Measurements from ENCODE around the gene TARBP2.
"Not testable (repeated sequence)": the region's sequence is repeated elsewhere in the genome, so short reads cannot be mapped to it uniquely, and the experiment has no call there.

TARBP2 gene

GRCh38 chr12:53474819-53475218 is 26.3 kb upstream of the TARBP2 start:
- no peak for DNase-seq (ENCODE audit: low read depth in 2 of 2)

- DNase-seq (ENCODE audit: low read depth in 2 of 2), result no peak
Measured at GRCh38 chr12:53476769-53477209, 24.3 kb upstream of the TARBP2 start.

GRCh38 chr12:53478865-53479264 is 22.2 kb upstream of the TARBP2 start:
- no peak for DNase-seq (ENCODE audit: low read depth in 2 of 2)

GRCh38 chr12:53479331-53479730 is 21.8 kb upstream of the TARBP2 start:
- no peak for DNase-seq (ENCODE audit: low read depth in 2 of 2)

- DNase-seq (ENCODE audit: low read depth in 2 of 2), result no peak
Measured at GRCh38 chr12:53480491-53481442, 20.3 kb upstream of the TARBP2 start.

- DNase-seq (ENCODE audit: low read depth in 2 of 2), result not testable (repeated sequence)
Measured at GRCh38 chr12:53481458-53481857, 19.6 kb upstream of the TARBP2 start.

GRCh38 chr12:53481939-53482586 is 19.0 kb upstream of the TARBP2 start:
- no peak for DNase-seq (ENCODE audit: low read depth in 2 of 2)

- no peak for DNase-seq (ENCODE audit: low read depth in 2 of 2)
Measured at GRCh38 chr12:53482626-53483168, 18.4 kb upstream of the TARBP2 start.

GRCh38 chr12:53483225-53483978 is 17.7 kb upstream of the TARBP2 start:
- no peak for DNase-seq (ENCODE audit: low read depth in 2 of 2)

GRCh38 chr12:53483979-53484377 is 17.1 kb upstream of the TARBP2 start:
- no peak for DNase-seq (ENCODE audit: low read depth in 2 of 2)

- DNase-seq (ENCODE audit: low read depth in 2 of 2), result no peak
Measured at GRCh38 chr12:53484686-53485575, 16.2 kb upstream of the TARBP2 start.

GRCh38 chr12:53485955-53486735 is 14.9 kb upstream of the TARBP2 start:
- DNase-seq (ENCODE audit: low read depth in 2 of 2), result no peak

GRCh38 chr12:53486736-53487487 is 14.2 kb upstream of the TARBP2 start:
- no peak for DNase-seq (ENCODE audit: low read depth in 2 of 2)

GRCh38 chr12:53489242-53489864 is 11.7 kb upstream of the TARBP2 start:
- DNase-seq (ENCODE audit: low read depth in 2 of 2), result no peak

GRCh38 chr12:53492188-53492587 is 8.9 kb upstream of the TARBP2 start:
- no peak for DNase-seq (ENCODE audit: low read depth in 2 of 2)

- peak; percentile 68 to 79 for DNase-seq (ENCODE audit: low read depth in 2 of 2)
Measured at GRCh38 chr12:53492830-53493609, 8.1 kb upstream of the TARBP2 start.

GRCh38 chr12:53493610-53494391 is 7.3 kb upstream of the TARBP2 start:
- no peak for DNase-seq (ENCODE audit: low read depth in 2 of 2)

Data from stimulated activated CD4-positive, alpha-beta T cell treated with anti-CD3 and anti-CD28 coated beads, Interleukin-1b, Interleukin-23, amount 100 ng/mL, for 1 hour (primary cell).